ENCODE results near the gene DOC2A.

GRCh38 chr16:30006659-30007377 is 4.0 kb downstream of the DOC2A start:
- TF ChIP-seq ZNF512 (tag; IDR thresholded peaks at IDR 0.05) (no peak), SOX6 (IDR thresholded peaks at IDR 0.05) (no peak), CBX1 (IDR thresholded peaks at IDR 0.05; ENCODE audit: low read depth) (no peak), ZBTB1 (CRISPR knock-in tag; IDR thresholded peaks at IDR 0.05; ENCODE audit: borderline replicate concordance, low read depth) (no peak)
